Measurements from ENCODE around the gene TAF3.
"Not testable (repeated sequence)": the region's sequence is repeated elsewhere in the genome, so short reads cannot be mapped to it uniquely, and the experiment has no call there.

The TAF3 gene

DNA sequence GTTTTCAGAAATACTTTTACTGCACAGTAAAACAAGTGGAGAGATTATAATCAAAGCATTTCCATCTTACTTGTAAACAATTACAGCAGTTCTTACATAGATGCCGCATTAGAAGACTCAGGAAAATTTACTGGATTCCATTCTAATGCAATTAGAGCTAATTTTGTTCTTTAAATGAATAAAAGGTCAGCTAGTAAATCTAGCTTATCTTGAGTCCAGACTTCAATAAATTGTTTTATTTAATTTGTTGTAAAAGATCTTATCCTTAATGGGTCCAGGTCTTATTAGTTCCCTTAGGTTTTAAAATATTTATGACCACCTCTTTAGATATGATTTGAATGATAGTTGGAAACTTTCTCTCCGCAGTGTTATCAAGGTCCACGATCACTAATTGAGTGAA lies 166.0 kb downstream of the TAF3 start:
- FAIRE-seq, result no peak

DNA sequence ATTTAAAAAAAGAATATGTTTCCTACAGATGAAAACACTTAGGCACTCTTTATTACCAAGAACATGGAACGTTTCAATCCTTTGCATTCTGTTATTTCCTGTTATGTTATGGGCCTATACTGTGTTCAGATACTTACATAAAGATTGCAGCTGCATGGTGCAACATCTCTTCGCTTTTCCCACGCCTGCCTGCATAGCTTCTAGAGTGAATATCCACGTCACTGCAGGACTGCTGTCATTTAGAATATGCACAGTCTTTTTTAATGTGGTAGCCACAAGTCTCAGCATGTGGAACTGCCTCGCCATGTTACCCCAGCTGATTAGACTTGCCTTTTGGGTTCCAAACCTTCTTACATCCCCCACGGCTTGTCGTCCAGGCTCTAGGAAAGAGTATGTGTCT lies 166.6 kb downstream of the TAF3 start:
- no peak for FAIRE-seq

DNA sequence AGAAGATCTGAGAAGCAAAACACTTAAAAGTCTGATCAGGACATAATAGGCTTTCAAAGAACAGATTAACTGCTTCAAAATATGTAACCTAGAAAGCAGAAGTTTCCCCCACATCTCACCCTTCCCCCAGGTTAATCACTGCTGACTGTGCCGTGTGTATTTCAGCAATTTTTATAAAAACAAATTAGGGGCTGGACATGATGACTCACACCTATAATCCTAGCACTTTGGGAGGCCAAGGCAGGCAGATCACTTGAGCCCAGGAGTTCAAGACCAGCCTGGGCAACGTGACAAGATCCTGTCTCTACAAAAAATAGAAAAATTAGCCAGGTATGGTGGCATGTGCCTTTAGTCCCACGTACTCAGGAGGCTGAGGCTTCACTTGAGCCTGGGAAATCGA lies 168.5 kb downstream of the TAF3 start:
- no peak for FAIRE-seq

DNA sequence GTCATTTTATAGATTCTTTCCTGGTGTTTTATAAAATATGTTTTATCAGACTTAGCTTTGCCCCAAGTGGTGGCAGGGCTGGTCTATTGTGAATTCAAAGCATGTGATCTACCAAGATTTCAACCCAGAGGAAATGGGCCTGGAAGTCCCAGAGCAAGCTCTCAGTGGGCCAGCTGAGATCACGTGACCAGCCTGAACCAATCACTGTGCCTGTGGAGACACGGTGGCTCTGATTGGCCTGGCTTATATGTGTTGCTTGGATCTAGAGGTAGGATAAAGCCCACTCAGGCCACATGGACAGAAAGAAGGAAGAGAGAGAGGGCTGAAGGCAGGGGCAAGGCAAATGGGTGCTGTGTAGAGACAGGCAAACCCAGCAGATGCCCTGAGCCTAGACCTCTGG lies 170.7 kb downstream of the TAF3 start:
- no peak for FAIRE-seq

DNA sequence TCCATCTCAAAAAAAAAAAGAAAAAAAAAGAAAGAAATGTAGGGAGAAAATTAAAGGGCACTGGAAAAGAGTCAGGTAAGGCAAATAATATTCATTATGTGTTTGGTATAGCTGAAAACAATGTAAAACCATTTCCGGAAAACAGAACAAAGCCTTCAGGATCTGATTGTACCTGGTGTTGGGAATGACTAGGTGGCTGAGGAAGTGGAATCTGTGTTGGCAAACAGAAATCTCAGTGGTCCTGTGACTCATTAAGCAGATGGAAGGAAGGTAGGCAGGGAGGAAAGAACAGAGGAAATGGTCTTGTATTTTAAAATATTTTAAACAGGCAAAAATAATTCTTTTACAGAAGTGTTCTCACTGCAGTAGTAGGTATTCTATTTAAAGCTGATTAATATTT lies 180.5 kb downstream of the TAF3 start:
- FAIRE-seq, result no peak

DNA sequence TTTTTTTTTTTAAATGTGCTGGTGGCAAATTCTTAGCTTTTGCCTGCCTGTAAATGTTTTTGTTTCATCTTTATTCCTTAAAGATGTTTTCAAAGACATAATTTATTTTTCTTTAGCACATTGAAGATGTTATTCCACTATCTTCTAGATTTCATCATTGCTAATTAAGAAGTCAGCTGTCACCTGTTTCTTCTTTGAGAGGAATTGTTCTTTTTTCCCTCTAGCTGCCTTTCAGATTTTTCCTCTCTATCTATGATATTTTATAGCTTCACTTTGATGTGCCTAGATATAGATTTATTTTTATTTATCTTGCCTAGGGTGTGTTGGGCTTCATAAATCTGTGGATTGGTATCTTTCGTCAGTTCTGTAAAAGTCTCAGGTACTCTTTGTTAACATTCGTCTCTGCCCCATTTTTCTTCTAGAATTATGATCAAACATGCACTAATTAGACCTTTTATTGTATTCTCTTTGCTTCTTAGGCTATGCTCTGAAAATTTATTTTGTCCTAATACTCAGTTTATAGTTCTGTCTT lies 186.2 kb downstream of the TAF3 start:
- no peak for FAIRE-seq

DNA sequence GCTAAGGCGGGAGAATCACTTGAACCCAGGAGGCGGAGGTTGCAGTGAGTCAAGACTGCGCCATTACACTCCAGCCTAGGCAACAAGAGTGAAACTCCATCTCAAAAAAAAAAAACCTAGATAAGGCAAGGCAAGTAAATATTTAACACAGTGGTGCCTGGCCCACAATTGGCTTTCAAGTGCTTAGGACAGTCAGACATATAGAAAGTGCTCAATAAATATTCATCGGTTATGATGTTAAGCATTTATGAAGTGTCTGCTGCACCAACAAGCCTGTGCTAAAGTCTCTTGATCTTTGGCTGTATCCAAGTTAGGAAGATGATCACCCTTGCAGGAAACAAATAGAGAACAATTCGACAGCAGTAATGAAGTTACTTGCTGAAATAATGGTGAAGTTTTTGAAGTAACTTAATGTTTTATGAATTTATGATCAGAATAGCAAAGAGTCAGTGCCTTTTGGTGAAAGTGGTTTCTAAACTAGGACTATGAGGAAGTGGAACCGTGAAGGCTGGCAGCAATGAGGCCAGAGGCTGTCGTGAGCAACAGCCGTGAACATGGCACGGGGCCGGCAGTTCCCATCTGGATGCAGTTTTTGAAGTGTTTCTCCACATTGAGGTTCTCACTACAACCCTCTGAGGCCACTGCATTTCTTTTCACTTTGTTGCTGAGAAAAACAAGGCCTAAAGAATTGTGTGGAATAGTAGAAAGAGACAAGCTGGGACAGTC lies 188.1 kb downstream of the TAF3 start:
- no peak for FAIRE-seq

DNA sequence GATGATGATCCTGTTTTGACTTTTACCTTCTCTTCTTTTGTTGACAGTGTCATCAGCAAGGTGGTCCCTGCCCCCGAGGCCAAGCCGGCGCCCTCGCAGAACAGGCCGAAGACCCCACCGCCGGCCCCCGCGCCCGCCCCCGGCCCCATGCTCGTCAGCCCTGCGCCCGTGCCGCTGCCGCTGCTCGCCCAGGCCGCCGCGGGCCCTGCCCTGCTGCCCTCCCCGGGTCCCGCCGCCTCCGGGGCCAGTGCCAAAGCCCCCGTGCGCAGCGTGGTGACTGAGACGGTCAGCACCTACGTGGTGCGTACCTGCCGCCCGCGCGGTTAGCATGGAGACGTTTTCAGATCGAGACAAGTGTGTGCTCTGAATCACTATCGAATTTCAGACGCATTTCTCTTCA lies 190.7 kb downstream of the TAF3 start:
- no peak for FAIRE-seq

DNA sequence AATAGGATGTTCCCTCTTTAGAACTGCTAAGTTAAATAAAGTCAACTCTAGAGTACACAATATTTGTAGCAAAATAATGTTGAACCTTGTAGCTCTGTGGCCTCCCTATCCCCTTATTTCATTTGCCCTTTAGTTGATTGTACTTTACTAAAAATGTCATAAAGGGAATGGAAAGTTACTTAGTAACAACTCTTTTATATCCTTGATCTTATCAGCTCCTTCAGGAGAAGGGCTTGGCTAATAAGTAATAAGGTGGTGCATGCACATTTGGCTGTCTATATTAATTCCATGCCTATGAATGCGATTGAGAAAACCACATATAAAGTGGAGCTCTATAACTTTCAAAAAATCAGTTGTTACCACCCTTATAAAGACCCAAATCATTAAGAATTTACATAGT lies 194.7 kb downstream of the TAF3 start:
- no peak for FAIRE-seq

DNA sequence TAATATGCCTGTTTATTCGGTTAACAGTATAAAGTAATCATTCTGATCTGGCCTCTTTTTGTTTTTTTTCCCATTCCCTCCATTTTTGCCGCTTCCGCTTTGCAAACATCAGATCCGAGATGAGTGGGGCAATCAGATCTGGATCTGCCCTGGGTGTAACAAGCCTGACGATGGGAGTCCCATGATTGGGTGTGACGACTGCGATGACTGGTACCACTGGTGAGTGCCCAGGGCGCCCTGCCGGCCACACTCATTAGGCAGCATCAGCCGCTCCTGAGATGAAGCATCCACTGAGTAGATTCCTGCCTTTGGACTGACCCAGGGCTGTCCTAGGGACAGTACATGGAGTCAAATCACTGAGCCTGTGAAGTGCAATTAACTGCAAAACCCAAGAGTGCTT lies 195.3 kb downstream of the TAF3 start:
- no peak for FAIRE-seq

DNA sequence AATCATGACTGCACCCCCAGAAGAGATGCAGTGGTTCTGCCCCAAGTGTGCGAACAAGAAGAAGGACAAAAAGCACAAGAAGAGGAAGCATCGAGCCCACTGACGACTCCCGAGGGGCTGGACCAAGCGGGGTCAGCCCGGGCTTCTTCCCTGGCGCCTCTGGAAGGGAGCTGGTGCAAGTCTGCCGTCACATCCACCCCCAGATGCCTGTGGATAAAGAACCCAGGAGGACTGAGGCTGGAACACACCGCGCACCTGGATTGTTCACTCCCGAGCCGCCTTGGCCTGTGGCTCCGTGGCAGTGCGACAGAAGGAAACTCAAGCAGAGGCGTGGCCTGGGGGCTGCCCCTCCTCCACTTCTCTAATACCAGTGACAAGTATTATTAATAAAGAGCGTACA lies 196.3 kb downstream of the TAF3 start:
- FAIRE-seq, result no peak

DNA sequence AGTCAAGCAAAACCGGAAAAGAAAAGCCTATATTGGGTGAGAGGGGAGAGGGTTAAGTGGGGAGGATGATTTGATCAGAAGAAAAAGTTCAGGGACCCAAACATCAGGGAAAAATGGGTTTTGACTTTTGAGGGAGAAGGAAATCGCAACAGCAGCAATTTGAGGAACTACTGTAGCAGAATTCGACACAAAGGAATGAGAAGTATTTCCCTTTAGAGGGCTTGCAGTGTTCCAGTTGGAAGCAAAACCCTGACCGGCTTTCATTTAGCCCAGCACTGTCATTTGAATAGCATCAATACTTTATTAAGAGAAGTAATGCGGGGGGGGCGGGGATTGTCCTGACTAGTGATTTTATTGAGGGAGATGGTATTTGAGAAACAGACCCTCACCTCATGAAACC lies 199.0 kb downstream of the TAF3 start:
- no peak for FAIRE-seq

DNA sequence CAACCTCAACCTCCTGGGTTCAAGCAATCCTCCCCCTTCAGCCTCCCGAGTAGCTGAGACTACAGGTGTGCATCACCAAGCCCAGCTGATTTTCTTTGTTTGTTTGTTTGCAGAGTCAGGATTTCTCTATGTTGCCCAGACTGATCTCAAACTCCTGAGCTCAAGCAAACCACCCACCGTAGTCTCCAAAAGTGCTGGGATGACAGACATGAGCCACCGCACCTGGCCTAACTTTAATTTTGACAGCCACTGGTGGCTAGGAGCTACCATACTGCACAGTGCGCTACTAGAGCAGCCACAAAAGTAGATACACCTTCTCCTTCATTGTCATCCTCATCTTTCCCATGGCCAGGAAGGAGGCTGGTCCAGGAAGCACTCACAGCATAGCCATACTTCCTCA lies 205.0 kb downstream of the TAF3 start:
- FAIRE-seq, result no peak

DNA sequence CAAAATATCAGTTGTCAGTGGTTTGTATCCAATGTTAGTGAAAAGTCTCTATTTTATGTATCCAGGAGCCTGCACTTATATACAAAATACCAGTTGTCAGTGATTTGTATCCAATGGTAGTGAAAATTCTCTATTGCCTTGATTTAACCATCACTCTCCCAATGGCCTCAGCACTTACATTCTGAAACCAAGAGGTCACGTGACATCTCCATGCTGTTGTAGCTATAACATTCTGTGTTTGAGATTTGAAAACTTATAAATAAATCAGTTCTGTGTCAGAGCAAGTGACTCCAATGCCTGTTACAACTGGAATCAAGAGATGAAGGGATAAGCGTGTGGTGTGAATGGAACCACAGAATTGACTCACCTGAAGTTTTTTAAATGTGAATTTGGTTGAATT lies 205.5 kb downstream of the TAF3 start:
- no peak for FAIRE-seq

DNA sequence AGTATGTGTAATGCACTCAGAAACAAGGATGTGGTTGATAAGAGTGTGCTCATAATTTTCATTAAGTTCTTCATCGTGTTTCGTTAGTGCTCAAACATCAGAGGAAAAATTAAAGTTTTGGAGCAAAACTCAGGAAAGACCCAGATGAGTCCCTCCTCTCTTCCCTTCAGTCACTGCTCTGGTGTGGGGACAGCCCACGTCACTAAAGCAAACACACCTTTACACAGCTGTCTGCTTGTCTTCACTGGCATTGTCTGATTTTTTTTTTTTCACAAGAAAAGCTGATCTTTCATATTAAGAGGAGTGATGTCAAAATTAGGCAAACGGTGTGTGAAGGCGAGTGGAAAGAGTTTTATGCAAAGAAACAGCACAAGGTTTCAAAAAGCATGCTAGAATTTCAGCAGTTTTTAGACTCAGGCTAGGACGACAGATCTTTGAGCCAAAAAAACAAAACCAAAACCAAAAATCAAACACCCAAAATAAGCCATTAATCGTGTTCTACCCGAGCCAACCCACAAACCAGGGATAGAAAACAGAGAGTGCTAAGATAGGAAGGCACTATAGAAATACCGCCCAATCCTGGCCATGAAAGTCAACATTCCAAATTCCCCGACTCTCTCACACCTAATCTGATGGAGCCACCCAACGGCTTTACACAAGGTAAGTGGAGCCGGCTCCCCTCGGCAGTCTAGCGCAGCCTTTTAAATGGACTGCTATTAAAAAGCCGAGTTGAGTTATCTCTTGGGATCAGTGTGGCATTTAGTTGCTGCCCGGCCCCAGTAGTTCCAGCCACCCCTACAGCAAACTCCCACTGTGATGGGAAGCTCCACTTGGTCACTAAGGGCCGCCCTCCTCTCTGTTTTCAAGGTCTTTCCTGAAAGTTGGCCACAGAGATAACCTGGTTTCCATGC lies 208.3 kb downstream of the TAF3 start:
- FAIRE-seq, result no peak

DNA sequence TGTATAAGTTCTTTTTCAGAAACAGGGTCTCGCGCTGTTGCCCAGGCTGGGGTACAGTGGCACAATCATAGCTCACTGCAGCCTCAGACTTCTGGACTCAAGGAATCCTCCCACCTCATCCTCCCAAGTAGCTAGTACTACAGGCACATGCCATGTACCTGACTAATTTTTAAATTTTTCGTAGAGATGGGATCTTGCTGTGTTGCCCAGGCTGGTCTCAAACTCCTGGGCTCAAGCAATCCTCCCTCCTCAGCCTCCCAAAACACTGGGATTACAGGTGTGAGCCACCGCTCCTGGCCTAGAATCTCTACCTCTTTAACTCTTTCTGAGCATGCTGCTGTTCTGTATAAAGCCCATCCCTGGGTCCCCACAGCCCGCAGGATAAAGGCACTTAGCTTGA lies 212.9 kb downstream of the TAF3 start:
- not testable (repeated sequence) for FAIRE-seq

DNA sequence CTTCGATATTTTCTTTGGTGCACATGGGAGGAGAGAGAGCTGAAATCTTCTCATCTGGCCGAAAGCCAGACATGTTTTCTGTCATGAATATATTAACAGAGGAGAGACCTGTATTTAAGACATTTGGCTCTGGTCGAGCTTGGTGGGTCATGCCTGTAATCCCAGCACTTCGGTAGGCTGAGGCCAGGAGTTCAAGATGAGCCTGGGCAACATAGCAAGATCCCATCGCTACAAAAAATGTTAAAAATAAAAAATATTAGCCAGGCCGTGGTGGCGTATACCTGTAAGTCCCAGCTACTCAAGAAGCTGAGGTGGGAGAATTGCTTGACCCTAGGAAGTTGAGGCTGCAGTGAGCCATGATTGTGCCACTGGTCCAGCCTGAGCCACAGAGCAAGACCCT lies 214.3 kb downstream of the TAF3 start:
- FAIRE-seq, result no peak

DNA sequence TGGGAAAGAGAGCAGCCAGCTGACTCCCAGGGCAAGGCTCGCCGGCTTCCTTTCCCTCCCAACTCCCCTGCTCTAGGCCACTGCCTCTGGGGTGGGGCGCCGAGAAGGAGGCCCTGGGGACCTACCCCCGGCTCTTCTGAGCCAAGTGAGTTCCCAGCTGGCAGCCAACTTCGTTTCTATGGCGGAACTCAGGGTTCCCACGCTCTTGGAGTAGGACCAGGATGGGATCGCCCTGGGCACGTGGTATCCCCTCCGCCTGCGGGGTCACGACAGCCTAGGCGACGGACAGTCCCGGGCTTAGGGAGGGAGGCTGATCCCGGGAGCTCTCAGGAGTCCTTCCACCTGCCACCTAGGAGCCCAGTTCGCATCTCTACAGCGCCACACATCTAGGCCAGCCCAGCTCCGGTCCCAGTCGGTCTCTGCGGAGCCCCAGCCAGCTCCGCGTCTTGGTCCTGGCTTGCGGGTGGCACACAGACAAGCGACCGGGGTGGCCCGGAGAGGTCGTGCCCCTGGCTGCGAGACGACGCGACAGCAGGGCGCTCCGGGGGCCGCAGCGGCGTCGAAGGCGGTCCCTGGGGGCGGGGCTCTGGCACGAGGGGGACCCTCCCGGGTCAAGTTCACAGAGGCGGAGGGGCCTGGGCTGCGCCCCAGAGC lies 215.6 kb downstream of the TAF3 start:
- FAIRE-seq, result no peak

DNA sequence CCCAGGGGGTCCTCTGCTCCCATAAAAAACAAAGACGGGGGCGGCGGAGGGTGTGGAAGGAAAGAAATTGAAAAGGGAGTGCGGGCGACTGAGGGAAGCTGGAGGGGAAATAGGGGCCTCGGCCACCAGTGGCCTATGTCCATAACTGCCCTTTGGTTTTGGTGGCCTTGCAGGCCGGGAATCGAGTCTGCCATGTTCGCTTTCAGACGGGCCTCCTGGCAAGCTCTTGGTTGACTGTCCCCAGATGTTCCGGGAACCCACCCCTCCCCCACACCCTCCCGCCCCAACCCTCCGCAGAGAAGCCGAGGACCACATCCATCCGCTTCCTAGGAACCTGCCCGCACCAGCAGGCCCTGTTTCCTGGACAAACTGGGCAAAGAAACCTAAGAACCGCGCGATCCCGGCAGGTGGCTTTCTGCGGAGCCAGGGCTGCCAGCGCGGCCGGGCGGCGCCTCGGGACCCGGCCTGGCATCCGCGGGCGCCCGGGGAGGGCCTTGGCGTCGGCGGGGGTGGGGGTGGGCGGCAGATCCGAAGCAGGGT lies 216.2 kb downstream of the TAF3 start:
- no peak for FAIRE-seq

DNA sequence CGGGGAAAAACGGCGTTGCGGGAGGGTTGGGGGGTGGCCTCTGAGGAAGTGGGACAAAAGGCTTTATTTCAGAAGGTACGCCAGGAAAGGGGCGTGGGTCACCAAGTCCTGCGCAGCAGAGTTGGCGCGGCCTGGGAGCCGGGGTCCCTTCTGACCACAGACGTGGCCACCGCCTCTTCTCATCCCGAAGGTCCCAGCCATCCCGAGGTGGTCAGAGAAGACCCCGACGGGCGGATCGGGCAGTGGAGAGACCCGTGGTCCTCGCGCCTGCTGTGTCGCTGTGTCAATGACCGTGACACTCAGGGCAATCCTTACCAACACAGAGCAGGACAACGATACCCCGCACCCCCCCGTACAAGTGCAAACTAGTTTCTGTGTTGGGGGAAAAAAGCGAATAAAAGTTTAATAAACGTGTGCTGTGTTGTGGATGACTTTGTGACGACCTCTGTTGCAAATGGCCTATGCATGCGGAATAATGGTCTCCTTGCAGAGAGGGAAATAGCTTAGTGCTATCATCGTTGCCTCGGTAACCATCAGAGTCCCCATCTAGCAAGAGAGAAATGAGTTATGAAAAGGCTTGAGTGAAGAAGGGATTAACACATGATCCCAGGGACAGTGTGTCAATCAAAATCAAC lies 216.8 kb downstream of the TAF3 start:
- no peak for FAIRE-seq

DNA sequence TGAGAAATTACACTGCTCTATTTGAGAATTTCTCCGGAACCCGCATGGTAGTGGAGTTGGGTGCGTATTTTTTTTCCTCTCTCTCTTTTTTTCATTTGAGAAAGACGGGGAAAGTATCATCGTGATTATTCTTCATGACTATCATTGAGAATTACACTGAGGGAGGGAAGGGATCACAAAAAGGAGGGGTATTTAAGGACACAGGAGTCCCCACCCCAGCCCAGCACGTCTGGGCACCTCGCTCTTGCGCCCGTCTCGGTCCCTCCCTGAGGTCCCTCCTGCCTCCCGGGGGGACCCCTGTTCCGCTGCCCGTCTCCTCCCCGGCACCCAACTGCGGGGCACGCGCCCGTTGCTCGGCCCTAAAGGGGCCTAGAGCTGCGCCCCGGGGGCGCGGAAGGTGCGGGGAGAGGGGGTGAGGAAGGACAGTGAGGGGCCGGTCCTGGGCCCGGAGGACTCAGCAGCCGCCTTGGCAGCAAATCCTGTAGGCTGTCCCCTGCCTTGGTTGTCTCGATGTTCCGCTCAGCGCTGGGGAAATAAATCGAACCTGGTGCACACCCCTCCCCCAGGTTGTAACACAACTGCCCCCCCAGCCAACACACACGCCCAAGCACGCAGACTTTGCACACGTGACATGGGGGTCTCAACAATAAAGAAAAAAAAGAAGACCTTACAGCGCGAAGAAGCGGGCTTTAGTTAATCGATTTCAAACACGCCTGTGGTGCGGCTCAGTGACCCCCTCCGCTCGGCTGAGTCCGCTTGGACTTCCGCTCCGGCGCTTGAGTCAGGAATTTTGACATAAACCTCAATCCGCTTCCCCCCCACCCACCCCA lies 217.6 kb downstream of the TAF3 start:
- no peak for FAIRE-seq

All from islet of Langerhans (tissue), 1 donor.